B cell (primary cell): ENCODE results near the gene FCRL5. TPM values are rescaled to one million over a fixed set of nuclear protein-coding genes. Genes with fewer than 3 reads are reported as not detected.

ENCODE experiments used
- ATAC-seq: fragments of 200-7000 bp; cut with Tn5 transposase; one replicate; pipeline ENCODE4 v1.10.0; 2021; ENCODE audit warnings: low read depth, mild to moderate bottlenecking, moderate number of reproducible peaks, moderate library complexity
- CTCF ChIA-PET: fragments of 350-600 bp; sonication (Branson Sonifier 250); formaldehyde crosslinking; loops from one replicate; lab custom pipeline; 2021; ENCODE audit warnings: antibody characterized with exemption, inconsistent platforms; lab: Charles Lee
- POLR2A ChIA-PET: fragments of 350-600 bp; sonication (Branson Sonifier 250); formaldehyde crosslinking; loops from one replicate; lab custom pipeline; 2021; ENCODE audit warnings: antibody characterized with exemption; lab: Charles Lee
- DNase-seq: peaks from one replicate; pipeline ENCODE4 v3.0.0; 2013
- H2AFZ ChIP-seq: 2 replicates; pipeline ENCODE4 v1.6.1; 2012; ENCODE audit warnings: mild to moderate bottlenecking, low read depth, low read length; ENCODE audit not compliant: insufficient read depth, poor library complexity, severe bottlenecking
- H3K27ac ChIP-seq, 2 donors: 1 replicate in 1 of 2; 2 replicates in 1 of 2; pipeline ENCODE4 v1.5.1; 2012 to 2013; ENCODE audit warnings: low read length in 2 of 2, mild to moderate bottlenecking in 2 of 2, moderate library complexity in 1 of 2
- H3K27me3 ChIP-seq, 4 experiments: fragments of 200-600 bp in 1 of 4; sonication (generic) in 1 of 4; replicated peaks in 1 of 4; 1 replicate in 2 of 4; 2 replicates in 2 of 4; pipeline versions ENCODE4 v1.6.1 to v1.7.0; 2013 to 2016; ENCODE audit warnings: low read length in 3 of 4, mild to moderate bottlenecking in 2 of 4, mixed read lengths in 1 of 4, moderate library complexity in 1 of 4; ENCODE audit not compliant: insufficient read depth in 4 of 4, control insufficient read depth in 3 of 4; ENCODE audit errors: control extremely low read depth in 1 of 4
- H3K36me3 ChIP-seq, 2 experiments: replicated peaks in 1 of 2; 1 replicate in 1 of 2; 2 replicates in 1 of 2; pipeline versions ENCODE4 v1.6.1 to v1.7.1; 2013; ENCODE audit warnings: low read length in 1 of 2; ENCODE audit not compliant: insufficient read depth in 2 of 2, control insufficient read depth in 1 of 2; ENCODE audit errors: control extremely low read depth in 1 of 2, extremely low read depth in 1 of 2
- H3K4me1 ChIP-seq, 2 donors: fragments of 200-600 bp in 1 of 2; sonication (generic) in 1 of 2; 1 replicate in 1 of 2; 2 replicates in 1 of 2; pipeline versions ENCODE4 v1.5.1 to v1.6.1; 2013 to 2017; ENCODE audit warnings: low read length in 2 of 2; ENCODE audit not compliant: control insufficient read depth in 2 of 2, insufficient read depth in 2 of 2
- H3K4me2 ChIP-seq: replicated peaks from 2 replicates; pipeline ENCODE3; 2012; ENCODE audit warnings: mild to moderate bottlenecking, low read depth, low read length; ENCODE audit not compliant: poor library complexity, severe bottlenecking
- H3K4me3 ChIP-seq, 5 experiments: fragments of 200-600 bp in 1 of 5; sonication (generic) in 1 of 5; 1 replicate in 3 of 5; 2 replicates in 2 of 5; pipeline versions ENCODE4 v1.5.1 to v1.7.0; 2011 to 2016; ENCODE audit warnings: low read length in 4 of 5, mild to moderate bottlenecking in 4 of 5, low read depth in 2 of 5, control low read depth in 1 of 5, moderate library complexity in 1 of 5; ENCODE audit not compliant: insufficient read depth in 1 of 5; ENCODE audit errors: control extremely low read depth in 1 of 5, extremely low read depth in 1 of 5
- H3K79me2 ChIP-seq: fragments of 200-600 bp; sonication (generic); one replicate; pipeline ENCODE4 v1.6.0; 2016; ENCODE audit warnings: low read length; ENCODE audit not compliant: control insufficient read depth, insufficient read depth
- H3K9ac ChIP-seq: fragments of 200-600 bp; sonication (generic); 2 replicates; pipeline ENCODE4 v1.6.1; 2017; ENCODE audit warnings: mild to moderate bottlenecking, low read length, moderate library complexity
- H3K9me3 ChIP-seq, 3 donors: one replicate each; pipeline versions ENCODE4 v1.6.1 to v1.7.1; 2013; ENCODE audit warnings: low read length in 2 of 3; ENCODE audit not compliant: control insufficient read depth in 2 of 3, insufficient read depth in 1 of 3; ENCODE audit errors: control extremely low read depth in 1 of 3
- H4K20me1 ChIP-seq: 2 replicates; pipeline ENCODE4 v1.6.0; 2012; ENCODE audit warnings: mild to moderate bottlenecking, low read length; ENCODE audit not compliant: insufficient read depth, control insufficient read depth, poor library complexity, severe bottlenecking
- H3K27ac Mint-ChIP-seq: one replicate; pipeline ENCODE4 v1.8.0; 2021; ENCODE audit warnings: mixed read lengths
- H3K27me3 Mint-ChIP-seq: one replicate; pipeline ENCODE4 v1.8.0; 2021; ENCODE audit warnings: mixed read lengths
- H3K4me1 Mint-ChIP-seq: one replicate; pipeline ENCODE4 v1.8.0; 2021; ENCODE audit warnings: mixed read lengths
- H3K4me3 Mint-ChIP-seq: one replicate; pipeline ENCODE4 v1.8.0; 2021; ENCODE audit warnings: mixed read lengths
- H3K9me3 Mint-ChIP-seq: one replicate; pipeline ENCODE4 v1.8.0; 2022; ENCODE audit warnings: mixed read lengths; ENCODE audit not compliant: insufficient read depth
- CTCF ChIP-seq: fragments of 200-600 bp; IDR thresholded peaks from one replicate; pipeline ENCODE4 v1.8.0; 2022; ENCODE audit warnings: antibody characterized with exemption, mild to moderate bottlenecking
- EZH2 ChIP-seq: IDR thresholded peaks from 2 replicates; pipeline ENCODE4 v1.6.1; 2012; ENCODE audit warnings: borderline replicate concordance, low read depth, mild to moderate bottlenecking, moderate library complexity, low read length; ENCODE audit not compliant: insufficient read depth, poor library complexity, severe bottlenecking
- WGBS: methylation state at CpG from one replicate; pipeline ENCODE4 v1.1.5; 2013; ENCODE audit warnings: missing lambda C conversion rate; ENCODE audit not compliant: insufficient coverage; 5-methylcytosine and 5-hydroxymethylcytosine counted together
- intact Hi-C: fragments of 100-400 bp; cut with micrococcal nuclease; formaldehyde crosslinking; loops from one replicate; pipeline ENCODE4 v1.10.0; 2022
- polyA plus RNA-seq: library from polyadenylated mRNA; depleted of rRNA; stranded (reverse); fragments of >200 nt; gene quantifications from 2 replicates; pipeline ENCODE4 v1.2.3, GENCODE V29; 2012
- total RNA-seq, 2 donors: library from RNA; stranded (reverse); fragments of 120-200 nt in 1 of 2; gene quantifications; 1 replicate in 1 of 2; 2 replicates in 1 of 2; pipeline versions ENCODE4 v1.2.3 to v1.2.4, GENCODE V29; 2013 to 2022

FCRL5 gene
- total and polyA plus RNA-seq, 2 donors (not counting 1 experiment from before 2014, with no cell fraction given), result 34.0 to 108 TPM

DNA sequence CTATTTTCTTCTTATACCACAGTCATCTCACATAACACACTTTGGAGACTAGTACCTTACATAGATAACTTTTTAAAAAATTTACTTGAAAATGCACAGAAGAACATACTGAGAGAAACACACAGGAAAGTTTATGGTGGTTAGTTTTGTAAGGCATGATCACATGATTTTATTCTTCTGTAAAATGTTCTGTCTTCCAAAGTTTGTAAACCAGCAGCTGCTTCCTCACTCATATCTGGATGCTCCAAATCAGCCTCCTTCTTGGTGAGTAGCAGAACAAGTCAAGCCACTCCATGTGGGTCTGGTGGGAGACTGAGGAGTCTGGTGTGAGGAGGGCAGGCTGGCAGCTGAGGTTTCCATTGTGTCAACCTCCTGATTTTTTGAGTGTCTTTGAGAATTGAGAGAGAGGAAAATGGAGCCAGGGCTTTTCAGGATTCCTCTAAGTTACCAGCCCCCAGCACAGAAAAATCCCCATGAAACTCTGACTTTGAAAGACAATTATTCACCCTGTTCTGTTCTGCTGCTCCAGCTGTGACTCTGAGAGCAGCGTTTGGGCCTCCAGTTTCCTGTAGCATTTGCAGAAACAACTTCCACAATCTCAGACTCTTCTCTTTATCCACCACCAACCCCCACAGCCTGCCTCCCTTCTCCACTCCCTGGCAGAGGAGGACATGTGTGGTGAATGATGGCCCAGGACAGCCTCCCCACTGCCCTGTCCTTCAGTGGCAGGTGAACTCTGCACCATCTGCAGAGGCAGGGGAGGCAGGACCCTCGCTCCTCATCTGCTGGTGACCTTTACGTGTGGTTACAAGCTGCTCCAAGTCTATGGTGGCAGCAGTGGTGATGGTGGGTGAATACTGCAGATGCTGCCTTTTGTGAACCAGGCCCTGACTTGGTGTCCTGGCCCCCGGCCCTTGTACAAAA, 82.3 kb downstream of the FCRL5 start:
- H3K27ac ChIP-seq, result no peak overlapping the region
- peaks cover 0 to 1% (median 0%) of the 10 kb centered on the region in 3 donors for H3K9me3 ChIP-seq
- H3K4me3 ChIP-seq, result no peak overlapping the region
- no peaks in the 10 kb centered on the region for H3K79me2 ChIP-seq
- no peaks in the 10 kb centered on the region for H3K4me1 Mint-ChIP-seq
- no peaks in the 10 kb centered on the region for H3K36me3 ChIP-seq
- DNase-seq (no peak), ATAC-seq (no peak)
- TF ChIP-seq CTCF (no peak), EZH2 (no peak)
- no peaks in the 10 kb centered on the region for H3K4me1 ChIP-seq
- H2AFZ ChIP-seq, result no peak overlapping the region
- H3K4me3 Mint-ChIP-seq, result no peak overlapping the region
- ChIA-PET POLR2A (no interaction called here), CTCF (no interaction called here)
- no peaks in the 10 kb centered on the region for H4K20me1 ChIP-seq
- no peaks in the 10 kb centered on the region for H3K9me3 Mint-ChIP-seq
- H3K9ac ChIP-seq, result no peak overlapping the region
- intact Hi-C loops, result no loop called here
- no peak overlapping the region for H3K4me2 ChIP-seq
- 50% methylated on average over 2 of the region's 4 CpGs for WGBS
- H3K27me3 Mint-ChIP-seq, result peaks cover 6% of the 10 kb centered on the region
- H3K27me3 ChIP-seq, result peaks cover 0 to 4% (median 2%) of the 10 kb centered on the region in 4 experiments
- no peak overlapping the region for H3K27ac Mint-ChIP-seq

DNA sequence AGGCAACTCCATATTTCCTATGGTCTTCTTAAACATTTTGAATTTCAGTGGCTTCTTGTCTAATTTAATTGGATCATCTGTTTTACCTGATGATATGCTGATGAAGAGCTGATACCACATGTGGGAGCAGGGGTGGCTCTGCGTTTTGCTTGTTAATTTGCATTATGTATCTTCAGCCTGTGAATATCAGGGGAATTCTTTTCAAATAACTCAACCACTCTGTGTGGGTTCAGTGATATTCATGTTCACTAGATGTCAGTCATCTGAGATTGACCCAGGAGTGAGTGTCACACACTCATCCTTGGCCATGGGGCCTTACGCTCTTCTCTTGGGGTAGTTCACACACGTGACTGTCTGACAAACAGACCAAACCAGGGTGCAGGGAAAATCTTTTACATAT, 83.0 kb downstream of the FCRL5 start:
- no peak overlapping the region for H3K27ac Mint-ChIP-seq
- Histone ChIP-seq H4K20me1 (no peaks in the 10 kb centered on the region), H3K4me1 (no peaks in the 10 kb centered on the region), H2AFZ (no peak overlapping the region), H3K27me3 (peaks cover 0 to 4% (median 4%) of the 10 kb centered on the region in 4 experiments), H3K4me2 (no peak overlapping the region), H3K79me2 (no peaks in the 10 kb centered on the region), H3K36me3 (no peaks in the 10 kb centered on the region), H3K9me3 (no peaks in the 10 kb centered on the region), H3K27ac (no peak overlapping the region), H3K4me3 (no peak overlapping the region), H3K9ac (no peak overlapping the region)
- no CpG with 5 or more reads among the region's 3 CpGs for WGBS
- no peak for TF ChIP-seq EZH2
- no peak for TF ChIP-seq CTCF
- DNase-seq (no peak), ATAC-seq (no peak)
- H3K9me3 Mint-ChIP-seq, result no peaks in the 10 kb centered on the region
- POLR2A ChIA-PET, result no interaction called here
- peaks cover 6% of the 10 kb centered on the region for H3K27me3 Mint-ChIP-seq
- intact Hi-C loops, result no loop called here
- CTCF ChIA-PET, result no interaction called here
- H3K4me1 Mint-ChIP-seq, result no peaks in the 10 kb centered on the region
- no peak overlapping the region for H3K4me3 Mint-ChIP-seq
